PC-9 (cell line): ENCODE data around the gene CASP3.

Experiments
- CTCF ChIP-seq: fragments of 200-600 bp; sonication (generic); conservative IDR thresholded peaks from 2 replicates; pipeline ENCODE4 v1.6.1; 2017; ENCODE audit warnings: mixed run types, antibody characterized with exemption, mild to moderate bottlenecking, moderate library complexity
- EZH2 ChIP-seq: fragments of 200-600 bp; sonication (generic); IDR thresholded peaks from 2 replicates; pipeline ENCODE4 v1.8.0; 2017; ENCODE audit warnings: antibody characterized with exemption, low read depth

GRCh38 chr4:184641451-184641850 is 7.8 kb downstream of the CASP3 start:
- no peak for TF ChIP-seq CTCF
- TF ChIP-seq EZH2, result no peak
